ENCODE data around the gene POLG.

The POLG gene

DNA sequence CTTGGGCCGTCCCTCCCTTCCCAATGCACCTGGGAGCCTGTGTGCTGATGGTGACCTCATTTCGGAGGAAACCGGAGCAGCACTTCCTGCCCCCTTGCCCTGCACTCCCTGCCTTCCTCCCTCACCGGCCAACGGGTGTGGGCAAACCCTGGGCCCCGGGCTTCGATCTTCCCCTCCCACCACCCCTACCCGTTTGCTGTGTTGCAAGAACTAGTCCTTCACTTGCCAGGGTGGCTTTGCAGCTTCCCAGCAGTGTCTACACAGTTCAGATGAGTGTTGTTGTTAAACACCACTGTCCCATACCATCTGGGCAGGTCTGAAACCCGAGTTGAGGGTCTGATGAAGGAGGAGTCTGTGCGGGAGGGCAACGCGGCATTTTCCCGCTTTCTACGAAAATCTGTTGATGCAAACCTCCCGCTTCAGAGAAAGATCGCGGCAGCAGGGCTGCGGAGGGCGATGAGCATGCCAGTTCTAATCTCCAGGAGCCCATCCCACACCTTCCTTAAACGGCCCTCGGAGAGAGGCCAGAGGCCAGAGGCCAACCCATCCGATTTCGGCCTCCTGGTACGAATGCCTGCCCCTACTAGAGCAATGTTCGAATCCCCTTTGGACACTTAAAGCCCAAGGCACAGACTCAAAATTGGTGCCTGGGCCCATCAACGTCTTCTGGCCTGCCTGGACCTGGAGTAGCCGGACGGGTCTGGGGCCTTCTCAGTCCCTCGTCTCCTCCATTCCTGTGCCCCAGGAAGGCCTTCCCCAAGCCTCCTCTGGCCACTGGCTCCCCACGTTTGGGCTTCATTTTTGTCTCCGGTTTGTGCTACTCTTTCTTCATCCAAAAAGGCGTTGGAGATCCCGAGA is 35.7 kb upstream of the POLG start:
- no peak for DNase-seq

DNA sequence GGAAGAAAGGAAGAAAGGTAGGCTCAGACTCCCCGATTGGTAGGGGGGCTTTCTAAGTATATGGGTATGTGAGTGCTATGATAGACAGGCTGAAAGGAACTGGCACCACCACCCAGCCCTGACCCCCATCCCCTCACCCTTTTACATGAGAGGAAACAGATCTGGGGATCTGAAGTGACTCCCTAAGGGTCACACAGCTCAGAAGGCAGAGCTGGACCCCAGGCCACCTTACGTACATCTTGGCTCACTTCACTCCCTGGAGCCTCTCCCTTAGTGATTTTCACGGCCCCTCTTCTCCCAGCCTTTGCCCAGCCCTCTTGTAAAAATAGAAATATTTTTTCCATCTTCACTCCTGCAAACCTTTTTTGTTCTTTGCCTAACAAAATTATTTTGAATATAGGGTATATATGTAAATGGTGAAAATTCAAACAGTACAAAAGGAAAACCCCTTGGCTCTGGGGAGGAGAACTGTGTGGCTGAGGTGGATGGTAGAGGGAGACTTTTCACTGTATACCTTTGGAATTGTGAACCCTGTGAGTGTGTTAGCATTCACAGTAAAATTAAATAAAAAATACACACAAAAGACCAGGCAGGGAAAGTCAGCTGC is 34.8 kb upstream of the POLG start:
- DNase-seq = no peak

DNA sequence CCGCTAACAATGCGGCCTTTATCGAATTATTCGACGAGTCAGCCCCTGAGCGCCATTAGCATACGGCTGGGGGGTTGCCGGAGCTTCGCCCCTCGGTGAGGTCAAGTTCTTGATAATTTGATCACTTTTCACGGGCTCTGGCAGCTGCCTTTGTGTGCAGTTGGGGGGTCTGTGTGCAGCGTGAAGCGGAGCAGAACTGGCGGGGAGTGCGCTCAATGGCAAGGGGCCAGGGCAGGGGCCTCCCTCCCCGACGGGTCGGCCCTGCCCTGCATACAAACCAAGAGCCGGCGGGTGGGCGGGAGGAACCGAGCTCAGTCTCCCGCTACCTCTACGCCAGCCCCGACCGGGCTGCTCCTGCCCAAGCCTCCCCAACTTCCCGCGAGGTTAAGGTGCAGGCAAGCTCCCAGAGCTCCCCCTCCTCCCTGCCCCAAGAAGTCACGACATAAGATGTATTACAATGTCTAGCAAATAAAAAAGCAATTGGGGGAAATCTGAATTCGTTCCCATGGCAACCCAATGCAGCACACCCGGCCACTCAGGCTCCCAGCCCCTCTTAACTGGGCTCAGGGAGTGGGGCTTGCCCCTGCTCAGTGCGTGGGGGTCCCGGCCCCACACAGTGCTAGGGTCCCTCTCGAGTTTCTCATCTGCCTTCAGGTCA is 34.1 kb upstream of the POLG start:
- peak; percentile 39 for DNase-seq

DNA sequence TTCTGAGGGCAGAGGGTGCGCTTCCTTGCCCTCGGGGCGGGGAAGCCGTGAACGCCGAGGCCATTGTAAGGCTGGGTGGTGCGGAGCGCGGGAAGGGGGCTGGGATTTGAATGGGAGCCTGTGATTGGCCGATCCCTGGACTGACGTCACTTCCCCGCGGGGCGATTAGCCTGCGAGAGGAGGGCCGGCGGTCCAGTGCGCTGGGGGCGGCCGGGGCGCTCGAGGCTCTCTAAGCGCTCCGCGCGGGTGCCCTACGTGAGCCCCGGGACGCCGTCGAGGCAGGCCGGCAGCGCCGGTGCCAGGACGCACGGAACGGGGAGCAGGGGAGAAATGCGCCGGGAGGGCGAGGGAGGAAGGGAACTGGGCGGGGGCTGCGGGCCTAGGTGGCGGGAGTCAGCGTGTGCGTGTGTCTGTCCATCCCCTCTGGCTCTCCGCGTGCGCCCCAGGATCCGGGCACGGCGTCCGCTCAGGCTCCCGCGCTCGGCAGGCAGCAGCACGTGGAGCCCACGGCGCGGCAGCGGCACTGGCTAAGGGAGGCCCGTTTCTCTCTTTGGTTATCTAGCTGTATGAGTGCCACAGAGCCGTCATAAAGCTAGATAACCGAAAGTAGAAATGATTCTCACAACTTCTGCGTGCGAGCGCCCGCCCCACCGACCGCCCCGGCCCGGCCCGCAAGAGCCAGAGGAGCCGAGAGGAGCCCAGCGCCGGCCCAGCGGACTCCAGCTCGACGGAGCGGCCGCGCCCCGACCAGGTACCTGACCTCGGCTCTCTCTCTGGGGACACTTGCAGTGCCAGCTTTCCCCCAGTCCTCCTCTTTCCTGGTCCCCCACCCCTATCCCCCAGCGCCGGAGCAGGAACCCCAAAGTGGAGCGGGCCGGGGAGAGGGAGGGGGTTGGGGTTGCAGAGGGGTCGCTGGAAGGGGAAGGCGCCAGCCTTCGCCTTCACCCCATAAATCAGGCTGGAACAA is 33.1 kb upstream of the POLG start:
- DNase-seq = peak; percentile 89

DNA sequence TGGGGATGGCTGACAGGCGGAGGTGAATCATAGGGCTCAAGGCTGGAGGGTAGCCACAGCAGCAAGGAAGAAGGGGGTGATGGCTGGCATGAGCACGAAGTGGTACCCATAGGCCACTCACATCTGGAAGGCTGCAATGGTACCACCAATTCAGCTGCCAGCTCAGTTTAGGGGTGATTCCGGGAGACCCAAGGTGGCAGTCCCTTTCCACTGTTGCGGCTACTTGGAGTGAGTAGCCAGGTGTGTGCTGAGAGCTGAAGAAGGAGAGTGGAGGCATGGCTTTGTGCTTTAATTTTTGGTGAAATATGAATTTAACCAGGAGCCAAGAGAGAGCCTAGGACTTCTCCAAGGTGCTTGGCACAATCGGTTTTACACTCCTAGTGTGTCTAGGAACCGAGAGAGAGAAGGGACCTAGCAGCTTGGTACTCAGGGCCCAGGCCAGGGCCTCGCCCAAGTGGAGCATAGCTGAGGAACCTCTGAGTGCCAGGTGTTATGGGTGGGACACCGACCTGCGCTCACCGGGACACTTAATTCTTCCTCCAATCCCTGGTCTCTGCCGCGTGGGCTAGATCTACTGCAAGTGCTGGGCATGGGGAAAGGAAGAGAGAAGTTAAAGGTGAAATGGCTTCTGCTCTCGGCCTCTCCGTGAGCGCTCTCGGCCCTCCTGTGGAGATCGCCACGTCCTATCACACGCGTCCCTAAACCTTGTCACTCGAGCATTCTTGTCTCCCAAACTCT is 32.2 kb upstream of the POLG start:
- DNase-seq = no peak

DNA sequence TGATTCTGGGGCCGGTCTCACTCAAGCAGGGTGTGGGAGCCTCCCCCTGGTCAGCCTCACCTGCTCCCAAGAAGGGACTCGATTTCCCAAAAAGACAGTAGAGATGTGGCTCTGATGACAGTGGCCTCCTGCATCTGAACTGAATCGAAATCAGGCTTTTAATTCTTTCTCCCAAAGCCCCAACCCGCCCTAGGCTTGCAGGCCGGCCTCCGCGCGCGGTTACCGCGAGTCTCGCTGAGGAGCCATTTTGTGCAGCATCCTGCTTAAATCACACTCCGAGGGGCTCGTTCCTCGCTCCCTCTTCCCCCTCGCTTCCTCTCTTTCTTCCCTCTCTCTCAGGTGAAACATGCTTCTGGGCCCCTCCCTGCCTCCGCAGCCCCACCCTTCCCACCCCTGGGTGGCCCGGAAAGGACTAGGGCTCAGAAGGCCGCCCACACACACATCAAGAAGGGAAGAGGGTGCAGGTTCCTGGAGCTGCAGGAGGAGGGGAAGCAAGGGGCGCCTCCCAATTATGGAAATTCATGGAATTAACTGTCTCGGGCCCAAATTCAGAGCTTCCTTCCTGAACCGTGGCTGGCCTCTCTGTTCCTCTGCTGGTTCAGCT is 30.9 kb upstream of the POLG start:
- DNase-seq = no peak

DNA sequence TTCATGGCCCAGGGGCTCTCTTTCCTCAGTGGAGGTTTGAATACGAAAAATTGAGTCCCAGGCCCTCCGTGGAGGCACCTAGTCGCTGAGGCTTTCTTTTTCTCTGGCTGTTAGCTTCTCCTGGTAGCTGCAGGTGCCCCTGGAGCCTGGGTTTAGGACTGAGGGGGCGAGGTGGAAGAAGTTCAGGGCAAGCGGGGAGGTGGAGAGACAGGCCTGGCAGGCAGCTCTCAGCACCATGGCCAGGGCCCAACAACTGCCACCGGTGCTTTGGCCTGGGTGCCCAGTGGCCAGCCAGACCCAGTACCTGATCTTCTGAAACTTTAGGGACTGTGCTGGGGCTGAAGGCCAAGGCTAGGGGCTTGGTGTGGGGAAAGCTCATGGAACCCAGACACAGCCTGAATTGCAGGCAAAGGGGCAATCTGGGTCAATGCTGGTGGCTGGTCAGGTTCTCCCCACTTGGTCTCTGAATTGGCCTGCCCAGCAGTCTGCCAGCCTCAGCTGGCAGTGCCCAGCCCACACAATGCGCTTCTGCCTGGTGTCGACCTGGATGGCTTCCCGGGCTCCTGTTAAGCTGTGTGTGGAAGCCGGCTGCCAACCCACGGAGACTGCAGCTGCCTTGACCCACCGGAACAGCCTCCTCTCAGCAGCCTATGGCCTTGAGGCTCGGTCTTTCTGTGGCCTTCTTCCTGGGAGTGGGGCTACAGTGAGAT is 30.3 kb upstream of the POLG start:
- DNase-seq = no peak

DNA sequence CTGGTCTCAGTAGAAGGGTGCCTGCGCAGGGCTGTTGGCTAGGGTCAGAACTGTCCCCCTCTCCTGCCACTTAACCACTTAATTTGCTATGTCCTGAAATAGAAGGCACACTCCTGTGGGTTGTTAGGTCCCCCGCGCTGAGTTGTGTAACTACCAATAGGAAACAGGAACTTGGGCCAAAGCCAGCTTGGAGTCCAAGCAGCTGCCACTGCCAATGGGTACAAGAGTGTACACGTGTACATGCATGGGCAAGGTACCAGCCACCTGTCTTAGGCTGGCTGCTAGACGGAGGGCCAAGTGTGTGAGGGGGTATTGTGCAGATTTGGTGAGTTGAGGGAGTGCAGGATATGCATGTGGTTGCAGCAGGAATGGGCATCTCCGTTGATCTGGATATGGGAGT is 29.7 kb upstream of the POLG start:
- peak; percentile 80 for DNase-seq

DNA sequence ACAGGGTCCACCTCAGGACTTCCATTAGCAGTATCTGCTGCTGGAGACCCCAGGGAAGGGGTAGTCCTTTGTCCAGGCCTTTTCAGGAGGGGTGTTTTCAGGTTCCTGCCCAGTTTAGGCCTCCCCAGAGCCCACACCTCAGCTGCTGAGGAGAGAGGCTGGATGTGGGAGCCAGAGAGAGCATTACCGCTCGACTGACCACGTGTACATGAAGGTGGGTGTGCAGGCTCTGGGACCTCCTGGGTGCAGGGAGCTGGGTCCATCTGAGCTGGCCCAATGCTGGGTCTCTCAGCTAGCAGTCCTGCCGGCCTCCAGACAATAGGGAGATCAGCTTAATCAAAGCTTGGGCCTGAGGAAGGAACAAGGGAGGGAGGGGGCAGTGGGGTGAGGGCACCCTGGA is 29.1 kb upstream of the POLG start:
- DNase-seq = no peak

DNA sequence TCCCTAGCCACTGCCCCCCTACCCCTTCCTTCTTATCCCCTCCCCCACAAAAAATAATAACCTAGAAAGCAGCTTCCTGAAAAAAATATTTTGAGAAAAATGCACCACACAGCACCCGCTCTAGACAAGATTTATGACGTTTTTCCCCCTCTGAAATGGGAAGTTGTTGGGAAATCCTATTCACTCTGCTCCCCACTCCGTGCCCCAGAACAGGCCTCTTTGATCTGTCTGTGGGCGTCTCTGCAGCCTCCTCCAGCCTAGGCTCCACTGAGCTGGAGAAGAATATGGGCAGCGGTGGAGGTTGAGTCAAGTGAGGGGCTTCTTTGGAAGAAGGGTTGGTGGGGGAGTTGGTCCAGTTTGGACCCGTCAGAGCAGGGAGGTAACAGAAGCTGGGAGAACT is 28.5 kb upstream of the POLG start:
- peak; percentile 22 for DNase-seq

DNA sequence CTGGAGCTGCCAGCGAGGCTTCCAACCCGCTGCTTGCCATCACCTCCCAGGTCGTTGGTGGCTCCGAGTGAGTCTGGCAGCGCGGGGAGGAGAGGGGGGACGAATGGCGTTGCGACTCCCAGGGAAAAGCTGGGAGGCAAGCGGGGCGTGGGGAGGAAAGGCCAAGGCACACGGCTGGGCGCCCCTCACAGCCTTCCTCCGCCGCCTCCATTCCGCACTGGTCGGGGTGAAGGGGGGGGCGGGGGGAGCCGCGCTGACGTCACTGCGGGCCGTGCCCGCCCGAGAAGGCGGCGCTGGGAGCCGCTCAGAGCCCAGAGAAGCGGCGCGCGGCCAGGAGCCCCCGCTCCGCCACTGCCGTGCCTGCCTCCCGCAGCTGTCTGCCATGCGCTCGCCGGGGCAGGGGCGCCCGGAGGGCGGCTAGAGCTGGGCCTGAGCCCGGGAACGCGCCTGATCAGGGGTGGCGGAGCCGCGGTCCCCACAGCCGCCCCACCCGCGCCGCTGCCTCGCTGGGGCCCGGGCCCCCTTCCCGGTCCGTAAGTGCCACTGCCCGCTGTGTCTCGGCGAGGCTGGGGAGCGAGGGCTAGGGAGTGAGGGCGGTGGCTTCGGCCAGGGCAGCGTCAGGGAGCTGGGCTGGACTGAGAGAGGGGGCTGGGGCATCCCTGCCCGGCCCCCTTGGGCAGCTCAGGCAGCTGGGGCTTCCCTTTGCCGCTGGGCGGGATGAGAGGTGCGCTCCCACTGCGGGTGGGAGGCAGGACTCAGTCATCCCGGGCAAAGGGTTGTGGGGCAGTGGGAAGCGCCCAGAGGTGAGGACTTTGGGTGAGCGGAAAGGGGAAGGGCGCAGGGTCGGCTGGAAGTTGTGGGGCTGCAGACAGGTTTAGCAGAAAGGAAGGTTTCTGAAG is 27.8 kb upstream of the POLG start:
- peak; percentile 84 for DNase-seq

DNA sequence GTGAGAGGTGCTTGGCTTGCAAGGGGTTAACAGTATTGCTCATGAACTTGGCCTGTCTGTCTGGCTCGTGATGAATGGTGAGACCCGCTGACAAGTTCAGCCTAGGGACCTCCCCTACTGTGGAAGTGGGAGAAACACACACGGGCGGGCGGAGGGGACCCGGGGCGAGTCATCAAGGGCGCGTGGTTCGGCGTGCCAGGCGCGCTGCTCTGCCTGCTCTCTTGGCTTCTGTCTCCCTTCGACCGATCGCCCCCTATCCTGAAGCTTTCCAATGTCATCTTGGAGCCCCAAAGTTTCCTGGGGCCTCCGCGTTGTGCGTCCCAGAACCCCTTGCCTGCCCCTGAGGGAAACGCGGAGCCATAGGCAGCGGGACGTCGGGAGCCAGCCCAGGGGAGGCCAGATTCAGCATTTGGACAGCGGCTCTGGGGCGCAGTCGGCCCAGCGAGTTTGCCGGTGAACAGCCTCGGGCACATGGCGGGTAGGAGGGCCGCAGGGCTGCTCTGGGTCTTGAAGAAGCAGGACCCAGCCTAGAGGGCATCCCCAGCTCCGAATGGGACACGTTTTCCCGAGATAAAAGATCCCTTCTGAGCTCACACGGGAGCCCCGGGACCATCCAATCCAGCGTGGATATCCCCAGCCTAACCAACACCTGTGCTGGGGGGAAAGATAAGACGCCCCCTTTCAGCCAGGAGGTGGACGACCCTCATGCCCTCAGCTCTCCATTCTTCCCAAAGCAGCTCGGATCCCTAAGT is 27.0 kb upstream of the POLG start:
- DNase-seq = peak; percentile 64

DNA sequence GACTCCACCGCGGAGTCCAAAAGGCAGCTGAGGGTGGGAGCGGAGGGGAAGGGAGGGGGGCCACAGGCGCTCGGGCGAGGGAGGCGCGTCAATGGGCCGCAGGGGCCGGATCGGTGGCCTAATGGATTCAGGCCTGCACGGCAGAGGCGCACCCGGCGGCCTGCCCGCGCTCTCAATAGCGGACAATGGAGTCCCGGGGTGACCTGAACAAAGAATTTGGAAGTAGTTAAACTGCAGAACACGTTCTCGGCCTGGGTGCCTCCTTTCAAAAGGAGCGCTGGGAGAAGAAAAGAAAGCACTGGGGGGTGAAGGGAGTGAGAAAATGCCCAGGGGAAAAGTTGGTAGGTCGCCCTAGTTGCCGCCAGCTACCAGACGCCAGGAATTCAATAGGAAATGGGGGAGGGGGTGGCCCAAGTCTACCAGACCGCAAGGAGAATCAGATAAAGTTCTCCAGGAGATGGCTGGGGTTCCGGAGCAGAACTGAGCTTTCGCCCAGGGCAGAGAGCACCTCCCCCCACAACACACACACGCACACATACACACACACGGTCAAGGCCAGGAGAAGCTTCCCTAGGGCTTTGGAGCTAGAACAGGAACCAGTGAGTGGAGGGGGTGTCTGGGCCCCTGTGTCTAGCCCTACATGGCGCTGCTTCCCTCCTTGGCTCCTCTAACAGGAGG is 25.8 kb upstream of the POLG start:
- peak; percentile 26 for DNase-seq

DNA sequence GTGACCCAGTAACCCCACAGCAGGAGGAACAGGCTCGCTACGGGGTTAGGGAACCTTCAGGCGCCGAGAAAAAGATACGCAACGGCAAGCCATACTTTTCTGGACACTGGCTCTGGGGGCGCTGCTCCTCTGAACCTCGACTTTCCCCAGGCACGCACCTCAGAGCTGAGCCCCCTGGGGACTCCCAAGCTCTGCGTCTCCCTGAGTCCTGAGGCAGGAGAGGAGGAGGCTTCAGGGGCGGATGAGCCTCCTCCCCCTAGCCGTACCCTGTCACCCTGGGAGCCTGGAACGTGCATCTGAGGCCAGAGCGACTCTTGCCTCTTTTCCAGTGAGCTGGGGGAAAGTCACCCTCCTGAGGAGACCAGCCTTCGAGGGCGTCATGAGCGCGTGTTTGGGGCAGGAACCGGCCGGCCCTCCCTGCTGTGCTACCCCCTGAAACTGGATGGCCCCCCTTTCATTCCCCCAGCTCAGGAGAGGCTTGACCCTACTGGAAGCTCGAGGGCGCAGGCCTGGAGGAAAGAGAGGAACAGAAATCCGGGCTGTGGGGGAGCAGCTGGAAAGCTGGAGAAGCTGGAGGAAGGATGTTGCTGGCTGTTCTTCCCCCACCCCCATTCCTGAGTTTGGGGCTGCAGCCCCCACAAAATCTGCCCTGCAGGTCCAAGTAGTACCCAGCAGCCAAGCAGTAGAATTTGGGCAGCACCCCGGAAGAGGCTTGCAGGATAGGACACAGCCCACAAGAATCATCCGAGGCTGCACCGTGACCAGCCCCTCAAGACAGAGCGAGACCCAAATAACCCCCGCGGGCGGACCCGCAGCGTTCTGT is 25.1 kb upstream of the POLG start:
- DNase-seq = peak; percentile 13

DNA sequence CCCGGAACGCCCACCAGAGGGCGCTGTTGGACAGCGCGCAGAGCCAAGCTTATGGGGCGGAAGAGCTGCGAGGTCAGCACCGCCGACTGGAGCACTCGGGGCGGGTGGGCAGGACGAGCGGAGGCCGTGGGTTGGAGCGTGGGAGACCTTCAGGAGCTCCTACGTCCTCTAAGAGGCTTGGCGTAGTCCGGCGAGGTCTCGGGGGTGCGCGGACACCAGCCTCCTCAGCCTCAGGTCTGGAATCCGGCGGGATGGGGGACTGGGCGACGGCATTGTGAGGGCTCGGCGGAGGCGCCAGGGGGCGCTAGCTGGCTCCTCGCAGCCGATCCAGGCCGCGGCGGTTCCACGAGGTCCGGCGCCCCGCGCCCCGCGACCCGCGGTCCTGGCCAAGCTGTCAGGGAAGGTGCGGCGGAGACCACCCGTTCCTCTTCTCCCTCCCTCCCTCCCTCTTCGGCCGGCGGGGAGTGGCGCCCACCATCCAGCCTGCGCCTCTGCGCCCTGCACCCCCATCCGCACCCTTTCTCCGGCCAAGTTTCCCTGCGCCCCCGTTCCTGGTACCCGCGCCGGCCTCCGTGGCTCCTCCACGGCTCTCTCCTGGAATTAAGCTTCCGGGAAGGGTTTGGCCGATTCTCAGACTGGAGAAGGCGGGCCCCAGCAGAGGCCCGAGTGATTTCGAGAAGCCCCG is 24.3 kb upstream of the POLG start:
- peak; percentile 80 for DNase-seq

DNA sequence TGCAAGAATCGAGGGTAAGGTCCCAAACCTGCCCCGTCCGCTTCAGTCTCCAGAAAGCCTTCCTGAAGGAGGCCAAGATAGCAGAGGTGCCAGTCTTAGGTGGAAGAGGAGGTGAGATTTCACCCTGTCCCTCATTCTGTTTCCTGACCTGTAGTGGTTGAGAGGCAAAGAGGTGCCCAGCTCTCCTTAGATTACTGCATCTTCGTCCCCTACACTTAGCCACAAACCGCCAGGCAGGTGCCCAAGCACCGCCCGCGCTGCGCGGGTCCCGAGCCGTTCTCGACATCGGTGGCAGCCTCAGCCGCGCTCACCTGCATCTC is 23.8 kb upstream of the POLG start:
- no peak for DNase-seq

DNA sequence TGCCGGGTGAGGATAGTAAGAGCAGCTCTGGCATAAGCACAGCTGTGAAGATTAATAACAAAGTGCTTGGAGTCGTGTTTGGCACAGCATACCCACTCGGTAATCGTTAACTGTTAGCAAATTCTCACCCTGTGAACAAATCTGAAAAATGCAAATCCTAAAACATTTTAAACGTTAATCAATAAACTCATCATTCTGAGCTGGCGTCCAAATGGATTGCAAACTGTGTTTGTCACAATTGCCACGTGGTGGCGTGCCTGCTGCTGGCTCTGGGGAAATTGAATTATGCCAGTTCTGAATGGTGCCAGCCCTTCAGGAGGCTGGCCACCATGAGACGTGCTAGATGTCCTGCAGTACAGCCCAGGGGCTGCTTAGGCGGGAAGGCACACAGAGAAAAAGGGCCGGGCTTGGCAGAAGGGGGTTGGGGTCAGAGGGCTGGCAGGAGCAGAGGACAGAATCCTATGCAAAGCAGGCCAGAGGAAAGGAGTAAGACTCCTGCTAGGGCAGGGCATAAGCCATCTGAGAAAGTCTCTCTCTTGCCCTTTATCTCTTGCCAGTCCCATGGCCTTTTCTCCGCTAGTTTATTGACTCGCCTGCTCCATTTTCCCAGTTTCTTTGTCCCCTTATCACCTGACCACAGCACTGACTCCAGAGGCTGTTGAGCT is 22.1 kb upstream of the POLG start:
- DNase-seq = peak; percentile 64

All from NCI-H69 (cell line).